ENCODE results near the gene CTU1.

The CTU1 gene

DNA sequence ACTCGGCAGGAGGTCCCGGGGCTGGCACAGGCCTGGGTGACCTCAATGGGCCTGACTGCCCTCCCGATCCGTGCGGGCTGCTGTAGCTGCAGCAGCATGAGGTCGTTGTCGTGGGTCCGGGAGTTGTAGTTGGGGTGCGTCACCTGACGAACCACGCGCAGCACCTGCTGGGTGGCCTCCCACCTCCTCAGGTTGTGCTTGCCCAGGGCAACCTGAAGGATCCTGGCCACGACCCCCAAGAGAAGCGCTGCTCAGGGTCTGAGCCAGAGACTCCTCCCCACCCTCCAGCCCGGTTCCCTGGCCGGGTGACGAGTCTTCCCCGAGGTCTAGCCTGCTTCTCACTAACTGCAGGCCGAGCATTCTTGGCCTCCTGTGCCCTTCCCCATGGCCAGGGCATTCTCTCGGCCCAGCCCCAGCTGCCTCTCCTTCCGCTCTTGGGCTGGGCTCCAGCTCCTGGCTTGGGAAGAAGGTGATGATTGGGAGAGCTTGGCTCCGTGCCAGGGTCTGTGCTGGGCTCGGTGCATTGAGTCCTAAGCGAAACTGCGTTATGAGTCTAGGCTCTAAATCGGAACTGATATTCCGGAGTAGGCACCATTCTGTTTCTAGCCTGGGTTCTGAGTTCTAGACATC, 28.6 kb downstream of the CTU1 start:
- no peak for DNase-seq

DNA sequence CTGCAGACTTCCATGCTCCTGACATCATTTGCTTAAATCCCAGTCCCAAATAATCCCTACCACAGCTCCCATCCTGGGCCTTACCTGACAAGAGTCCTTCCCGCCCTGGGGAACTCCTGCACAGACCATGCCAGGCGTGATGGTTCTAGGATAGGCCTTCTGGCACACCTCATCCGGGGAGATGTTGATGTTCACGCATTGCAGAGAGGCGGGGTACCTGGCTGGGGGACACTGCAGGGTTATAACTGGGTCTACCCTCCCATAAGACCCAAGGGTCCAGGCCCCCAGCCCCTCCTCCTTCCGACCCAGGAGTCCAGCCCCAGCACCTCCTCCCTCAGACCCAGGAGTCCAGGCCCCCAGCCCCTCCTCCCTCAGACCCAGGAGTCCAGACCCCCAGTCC, 29.5 kb downstream of the CTU1 start:
- DNase-seq = no peak

DNA sequence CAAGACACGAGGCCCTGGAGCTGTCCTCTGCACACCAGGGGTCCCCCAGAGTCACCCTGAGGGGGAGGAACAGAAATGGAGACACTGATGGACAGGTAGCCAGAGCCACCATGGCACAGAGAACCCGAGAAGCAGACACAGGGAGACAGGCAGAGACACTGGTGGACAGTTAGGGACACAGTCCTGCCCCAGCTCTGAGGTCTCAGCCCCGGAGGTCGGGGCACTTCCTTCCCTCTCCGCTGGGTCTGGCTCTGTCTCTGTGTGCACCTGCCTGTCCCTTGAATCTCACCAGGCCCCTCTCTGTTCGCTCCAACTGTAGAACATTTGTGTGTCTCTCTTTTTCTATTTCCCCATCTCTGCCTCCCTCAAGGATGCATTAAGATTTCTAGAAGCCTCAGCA, 30.1 kb downstream of the CTU1 start:
- DNase-seq = no peak

DNA sequence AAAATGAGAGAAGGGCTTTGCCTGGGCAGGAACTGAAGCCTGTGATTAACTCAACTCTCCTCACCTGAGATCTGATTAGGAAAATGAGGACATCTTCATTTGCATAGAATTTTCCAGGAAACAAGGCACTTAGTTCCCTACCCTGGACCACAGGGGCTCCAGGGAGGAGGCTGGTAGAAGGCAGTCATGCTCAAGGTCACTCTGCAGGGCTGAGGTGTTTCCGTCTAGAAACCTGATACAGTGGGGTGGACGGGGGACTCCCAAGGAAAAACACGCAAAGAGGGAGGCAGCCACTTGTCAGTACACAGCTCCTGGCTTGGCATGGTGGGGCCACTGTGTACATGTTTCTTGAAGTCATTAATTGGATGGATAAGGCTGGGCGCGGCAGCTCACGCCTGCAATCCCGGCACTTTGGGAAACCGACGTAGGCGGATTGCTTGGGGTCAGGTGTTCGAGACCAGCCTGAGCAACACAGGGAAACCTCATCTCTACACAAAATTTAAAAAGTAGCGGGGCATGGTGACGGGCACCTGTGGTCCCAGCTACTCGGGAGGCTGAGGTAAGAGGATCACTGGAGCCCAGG, 31.5 kb downstream of the CTU1 start:
- DNase-seq = no peak

DNA sequence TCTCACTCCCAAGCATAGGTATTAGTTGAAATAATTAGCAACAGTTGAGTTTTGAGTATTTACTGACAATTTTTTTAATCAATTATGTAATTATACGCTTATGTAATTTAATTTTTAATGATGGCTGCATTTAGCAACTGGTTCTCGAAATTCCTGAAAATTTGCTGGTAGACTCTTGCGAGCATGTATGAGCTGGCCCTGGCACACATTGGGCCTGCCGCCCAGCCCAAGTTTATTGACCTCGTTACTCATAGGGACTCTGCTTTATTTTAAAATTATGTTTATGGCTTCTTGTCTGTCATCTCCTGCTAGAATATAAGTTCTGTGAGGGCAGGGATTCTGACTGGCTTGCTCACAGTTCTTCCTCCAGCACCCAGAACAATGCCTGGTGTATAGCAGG, 32.2 kb downstream of the CTU1 start:
- DNase-seq = no peak

DNA sequence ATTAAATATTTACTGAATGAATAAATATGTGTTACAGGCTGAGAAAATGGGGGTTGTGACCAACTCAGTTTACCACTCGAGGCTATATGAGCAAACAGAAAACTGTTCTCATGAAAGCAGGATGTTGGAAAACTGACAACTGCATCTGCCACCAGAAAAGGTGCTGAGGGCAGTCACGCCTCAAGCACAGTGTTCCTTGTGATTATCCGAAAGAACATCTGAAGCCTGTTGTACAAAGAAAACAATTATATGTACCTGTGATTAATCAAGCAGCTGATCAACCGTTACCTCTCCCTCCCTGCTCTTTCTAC, 37.2 kb downstream of the CTU1 start:
- DNase-seq = no peak

DNA sequence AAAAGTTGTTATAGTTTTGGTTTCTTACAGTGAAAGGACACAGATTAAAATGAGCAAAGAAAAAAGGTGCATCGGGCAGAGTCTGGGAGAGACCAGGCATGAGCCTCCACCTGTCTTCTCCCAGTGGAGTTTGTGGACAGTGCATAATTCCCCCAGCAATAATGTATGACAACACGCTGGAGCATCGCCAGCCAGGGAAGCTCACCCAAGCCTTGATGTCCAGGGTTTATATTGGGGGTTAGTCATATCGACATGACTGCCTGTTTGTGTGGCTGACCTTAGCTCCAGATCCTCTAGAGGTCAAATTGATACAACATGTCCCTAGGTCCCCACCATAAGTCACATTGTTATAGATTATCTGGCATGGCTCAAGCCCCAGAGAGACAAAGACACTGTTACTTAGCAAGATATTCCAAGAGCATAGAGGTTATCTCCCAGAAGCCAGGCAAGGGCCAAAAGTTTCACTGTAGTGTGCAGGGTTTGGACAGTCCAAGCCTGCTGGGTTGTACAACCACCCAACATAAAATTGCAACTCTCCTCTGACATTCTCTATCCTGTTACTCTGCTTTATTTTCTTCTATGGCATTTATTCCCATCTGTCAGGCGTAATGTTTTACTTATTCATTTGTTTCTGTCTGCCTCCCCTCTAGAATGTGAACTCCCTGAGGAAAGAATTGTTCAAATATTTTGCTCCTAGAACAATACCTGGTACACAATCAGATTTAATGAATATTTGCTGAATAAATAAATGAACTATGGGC, 37.7 kb downstream of the CTU1 start:
- no peak for DNase-seq

DNA sequence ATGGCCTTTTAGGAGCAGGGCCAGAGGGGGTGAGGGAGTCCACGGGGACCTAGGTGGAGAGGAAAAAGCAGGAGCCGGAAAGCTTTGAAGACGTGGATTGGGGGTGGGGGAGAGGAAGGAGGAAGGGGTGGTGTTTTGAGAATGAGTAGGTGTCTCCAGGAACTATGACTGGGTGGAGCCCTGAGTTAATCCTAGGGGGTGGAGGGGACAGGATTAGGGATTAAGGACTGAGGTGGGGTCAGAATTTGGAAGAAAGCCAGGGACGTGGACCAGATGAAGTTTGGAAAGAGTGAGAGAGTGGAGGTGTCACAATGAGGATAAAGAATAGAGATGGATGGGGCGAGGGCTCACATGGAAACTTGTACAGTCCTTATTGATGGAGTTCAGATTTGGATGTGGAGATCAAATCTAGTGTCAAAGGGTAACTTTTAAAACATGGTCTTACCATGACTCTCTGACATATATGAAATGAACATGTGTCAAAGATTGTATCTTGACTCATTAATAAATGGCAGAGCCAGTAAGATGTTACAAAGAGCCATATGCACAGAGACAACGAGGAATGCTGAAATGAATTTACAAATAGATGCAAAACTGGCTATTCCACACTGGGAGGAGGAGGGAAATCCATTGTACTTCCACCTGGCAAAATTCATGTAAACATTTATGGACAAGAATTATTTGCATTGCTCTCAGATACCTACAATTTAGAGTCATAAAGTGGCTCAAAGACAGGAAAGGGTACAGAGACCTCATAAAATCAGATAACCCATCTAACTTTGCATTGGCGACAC, 41.6 kb downstream of the CTU1 start:
- no peak for DNase-seq

DNA sequence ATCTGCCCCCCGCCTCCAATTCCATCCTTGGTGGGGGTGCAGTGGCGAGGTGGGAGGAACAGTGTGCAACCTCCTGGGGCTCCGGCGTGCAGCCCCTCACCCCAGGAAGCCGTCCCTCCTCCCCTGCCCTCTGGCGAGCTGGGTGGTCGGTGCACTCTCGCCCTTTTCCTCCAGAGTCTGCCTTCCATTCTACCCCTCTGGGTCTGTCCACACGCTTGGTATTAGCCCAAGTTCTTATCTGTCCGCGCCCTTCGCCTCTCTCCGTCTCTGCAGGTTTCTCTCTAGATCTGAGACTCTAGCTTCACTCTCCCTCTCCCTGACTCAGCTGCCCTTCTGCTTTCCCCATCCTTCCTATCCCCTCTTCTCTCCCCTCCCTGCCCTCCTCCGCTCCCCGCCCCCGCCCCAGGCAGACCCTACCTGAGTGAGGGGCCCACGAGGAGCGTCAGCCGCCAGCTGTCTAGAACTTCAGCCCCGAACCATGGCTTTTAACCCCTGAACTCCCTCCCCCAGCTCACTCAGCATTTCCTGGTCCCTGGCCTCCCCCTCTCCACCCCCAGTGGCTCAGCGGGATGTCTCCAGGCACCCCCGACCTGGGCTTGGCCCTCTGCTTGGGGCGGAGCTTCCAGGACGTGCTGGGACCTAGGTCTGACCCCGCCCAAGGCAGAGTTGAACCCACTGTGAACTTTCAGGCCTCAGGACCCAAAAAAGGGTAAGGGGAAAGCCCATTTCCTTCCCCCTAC, 42.8 kb downstream of the CTU1 start:
- DNase-seq = no peak

DNA sequence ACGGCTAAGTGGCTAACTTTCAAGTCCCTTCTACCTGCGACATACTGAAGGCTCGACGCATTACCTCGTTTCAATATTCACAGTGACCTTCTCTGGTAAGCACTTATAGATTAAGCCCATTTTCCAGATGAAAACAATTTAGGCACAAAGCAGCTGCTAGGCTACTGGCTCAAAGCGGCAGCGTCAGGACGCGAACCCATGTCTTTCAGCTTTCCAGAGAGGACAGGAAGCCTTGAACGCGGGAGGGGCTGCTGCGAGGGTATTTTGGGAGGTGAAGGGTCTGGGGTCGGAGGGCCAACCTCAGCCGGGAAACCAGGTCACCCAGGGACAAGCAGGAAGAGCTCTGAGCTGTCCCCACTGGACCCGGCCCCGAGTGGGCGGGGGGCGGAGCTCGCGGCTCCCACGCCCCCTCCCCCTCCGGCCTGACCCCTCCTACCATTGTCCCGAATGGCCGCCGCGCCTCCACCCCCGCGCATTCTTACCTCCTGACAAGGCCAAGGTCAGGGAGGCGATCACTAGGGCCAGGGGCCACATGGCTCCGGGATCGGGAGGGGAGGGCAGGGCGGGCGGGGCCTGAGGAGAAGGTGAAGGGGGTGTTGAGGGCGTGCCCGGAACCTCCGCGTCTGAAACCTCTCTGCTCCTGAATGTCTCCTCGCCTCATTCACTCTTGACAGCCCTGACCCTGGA, 43.5 kb downstream of the CTU1 start, which contains the start of gene KLK13:
KLK13 (minus strand) TSS at position 559 of the 687 bp plus-strand sequence; CDS start at position 534, 25 bp downstream.
- no peak for DNase-seq

DNA sequence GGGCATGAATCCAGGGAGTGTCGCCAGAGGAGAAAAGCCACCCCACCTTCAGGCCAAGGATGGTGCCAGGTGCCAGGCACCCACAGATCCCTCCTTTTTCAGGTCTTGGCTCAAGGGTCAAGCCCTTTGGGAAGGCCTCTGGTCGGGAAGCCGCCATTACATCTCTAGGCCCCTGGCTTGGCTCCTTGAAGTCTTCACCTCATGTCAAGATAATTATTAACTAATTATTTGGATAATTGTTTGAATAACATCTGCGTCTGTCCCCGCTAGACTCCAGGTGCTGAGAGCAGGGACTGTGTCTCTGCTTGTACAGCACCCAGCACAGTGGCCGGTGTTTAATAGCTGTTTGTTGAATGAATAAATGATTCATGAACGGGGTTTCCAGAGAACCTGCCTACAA, 44.5 kb downstream of the CTU1 start:
- no peak for DNase-seq

DNA sequence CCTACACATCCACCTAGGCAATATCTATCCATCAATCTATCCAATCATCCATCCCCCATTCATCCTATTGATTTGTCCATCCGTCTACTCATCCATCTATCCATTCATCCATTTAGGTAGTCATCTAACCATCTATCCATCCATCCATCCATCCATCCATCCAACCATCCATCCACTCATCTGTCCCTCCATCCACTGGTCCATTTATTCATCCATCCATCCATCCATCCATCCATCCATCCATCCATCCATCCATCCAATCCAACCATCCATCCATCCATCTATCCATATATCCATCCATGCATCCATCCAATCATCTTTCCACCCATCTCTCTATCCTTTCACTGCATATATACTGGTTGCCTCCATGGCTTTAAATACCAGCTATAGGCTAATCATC, 47.2 kb downstream of the CTU1 start:
- no peak for DNase-seq

DNA sequence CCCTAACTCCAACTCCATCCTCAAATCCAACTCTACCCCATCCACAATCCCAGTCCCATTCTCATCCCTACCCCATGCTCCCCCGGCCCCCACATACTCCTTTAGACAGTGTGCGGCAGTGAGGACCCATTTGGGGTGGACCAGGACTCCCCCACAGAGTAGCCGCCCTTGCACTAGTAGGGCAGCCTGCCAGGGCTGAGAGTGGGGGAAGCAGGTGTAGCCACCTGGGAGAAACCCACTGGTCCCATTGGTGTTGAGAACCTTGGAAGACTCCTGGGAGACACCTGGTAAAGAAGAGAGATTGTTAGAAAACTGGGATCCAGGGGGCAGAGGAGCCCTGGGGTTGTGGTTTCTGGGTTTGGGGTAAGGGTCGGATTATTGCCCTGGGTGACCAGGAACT, 47.9 kb downstream of the CTU1 start:
- DNase-seq = no peak

DNA sequence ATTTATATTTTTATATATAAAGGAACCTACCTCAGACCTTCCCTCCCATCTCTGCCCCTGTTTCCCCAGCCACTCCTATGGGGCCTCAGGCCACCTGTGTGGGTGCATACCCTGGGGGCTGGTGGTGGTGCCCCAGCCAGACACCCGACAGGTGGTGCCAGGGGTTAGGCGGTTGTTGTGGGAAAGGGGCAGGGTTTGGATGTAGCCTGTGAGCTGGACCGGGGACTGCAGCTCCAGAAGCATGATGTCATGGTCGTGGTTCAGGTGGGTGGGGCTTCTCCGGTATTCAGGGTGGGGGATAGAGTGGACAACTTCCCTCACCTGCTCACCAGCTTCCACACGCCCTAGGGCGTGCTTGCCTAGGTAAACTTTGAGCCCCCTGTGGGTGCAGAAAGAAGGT, 48.5 kb downstream of the CTU1 start:
- no peak for DNase-seq

DNA sequence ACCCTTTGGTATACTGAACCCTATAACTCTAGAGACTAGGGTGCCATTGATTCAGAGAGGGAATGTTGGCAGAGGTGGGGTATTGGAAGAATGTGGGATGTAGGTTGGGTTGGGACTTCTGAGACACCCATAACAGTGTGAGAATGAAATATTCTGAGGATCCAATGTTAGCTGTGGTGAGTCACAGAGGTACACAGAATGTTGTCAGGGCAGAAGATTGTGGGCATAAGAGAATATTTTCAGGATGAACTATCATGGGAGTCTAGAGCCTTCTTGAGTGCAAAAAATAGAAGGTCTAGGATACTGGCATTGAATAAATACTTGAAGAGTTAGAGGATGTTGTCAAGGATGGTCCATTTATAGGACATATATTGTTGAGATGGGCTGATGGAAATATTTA, 52.3 kb downstream of the CTU1 start:
- DNase-seq = no peak

Data from activated gamma-delta T cell (primary cell).